HepG2 (cell line): Measurements from ENCODE around the gene CDS1. TPM values are rescaled to one million over a fixed set of nuclear protein-coding genes. Genes with fewer than 3 reads are reported as not detected.

Experiments used
- ATAC-seq: fragments of 200-7000 bp; cut with Tn5 transposase; 3 replicates; pipeline ENCODE4 v1.9.1; 2020; ENCODE audit warnings: mild to moderate bottlenecking, moderate library complexity
- BruUV-seq: library from RNA; stranded (reverse); fragments of 400-500 nt; replicated peaks from 2 replicates; lab custom pipeline; 2021; lab: Mats Ljungman, UMichigan
- CTCF ChIA-PET: fragments of 300-600 bp; formaldehyde crosslinking; extraction: SDS; loops from one replicate; lab custom pipeline; 2021; ENCODE audit warnings: low total read pairs, inconsistent platforms, low intra/inter-chr PET ratio; lab: Yijun Ruan, JAX
- POLR2A ChIA-PET: fragments of 350-600 bp; sonication (Branson Sonifier 250); formaldehyde crosslinking; loops from one replicate; lab custom pipeline; 2020; ENCODE audit warnings: antibody characterized with exemption, inconsistent platforms; lab: Yijun Ruan, JAX
- DNase-seq: peaks from one replicate; pipeline ENCODE4 v3.0.0-alpha.2; 2015; ENCODE audit warnings: low spot score
- FAIRE-seq: peaks from 3 replicates; lab custom pipeline; 2011; peaks lifted over from hg19 to GRCh38; lab: Jason Lieb, UNC
- H2AFZ ChIP-seq: one replicate; pipeline ENCODE4 v1.6.1; 2011; ENCODE audit warnings: low read length, inconsistent platforms
- H3K27ac ChIP-seq: fragments of 300-600 bp; 3 replicates; pipeline ENCODE4 v1.8.0; 2011; ENCODE audit warnings: mixed run types, mild to moderate bottlenecking, mixed read lengths, low read length, inconsistent platforms; ENCODE audit not compliant: insufficient read depth; ENCODE audit errors: extremely low read length
- H3K27me3 ChIP-seq, 2 experiments: fragments of 200-600 bp in 1 of 2; 2 replicates in 1 of 2; 3 replicates in 1 of 2; pipeline versions ENCODE4 v1.6.0 to v1.8.0; 2011; ENCODE audit warnings: low read length in 2 of 2, mild to moderate bottlenecking in 2 of 2, moderate library complexity in 2 of 2, inconsistent platforms in 1 of 2; ENCODE audit not compliant: insufficient read depth in 2 of 2, control insufficient read depth in 1 of 2
- H3K36me3 ChIP-seq, 2 experiments: fragments of 200-600 bp in 1 of 2; replicated peaks in 1 of 2; 2 replicates in 1 of 2; 3 replicates in 1 of 2; pipeline versions ENCODE4 v1.5.1 to v1.8.0; 2011; ENCODE audit warnings: low read length in 2 of 2, inconsistent platforms in 1 of 2; ENCODE audit not compliant: insufficient read depth in 2 of 2, control insufficient read depth in 1 of 2
- H3K4me1 ChIP-seq: 2 replicates; pipeline ENCODE4 v1.5.1; 2012; ENCODE audit warnings: low read length, inconsistent platforms; ENCODE audit not compliant: insufficient read depth
- H3K4me2 ChIP-seq: 2 replicates; pipeline ENCODE4 v1.6.0; 2011; ENCODE audit warnings: low read depth, low read length, inconsistent platforms
- H3K4me3 ChIP-seq, 3 experiments: fragments of 200-600 bp in 1 of 3; sonication (generic), shearing (Covaris generic) in 1 of 3; replicated peaks in 1 of 3; 2 replicates each; pipeline ENCODE4 v1.5.1; 2011 to 2016; ENCODE audit warnings: low read length in 3 of 3, inconsistent platforms in 2 of 3, low read depth in 2 of 3, mild to moderate bottlenecking in 2 of 3, control low read depth in 1 of 3, mixed read lengths in 1 of 3; ENCODE audit not compliant: insufficient read depth in 1 of 3
- H3K79me2 ChIP-seq: one replicate; pipeline ENCODE4 v1.6.1; 2011; ENCODE audit warnings: low read length, inconsistent platforms; ENCODE audit not compliant: insufficient read depth
- H3K9ac ChIP-seq: 2 replicates; pipeline ENCODE4 v1.6.0; 2011; ENCODE audit warnings: mild to moderate bottlenecking, low read depth, low read length, inconsistent platforms; ENCODE audit not compliant: insufficient read depth
- H3K9me3 ChIP-seq: 2 replicates; pipeline ENCODE4 v1.5.1; 2012; ENCODE audit warnings: mild to moderate bottlenecking, low read length
- H4K20me1 ChIP-seq: 2 replicates; pipeline ENCODE4 v1.6.0; 2011; ENCODE audit warnings: inconsistent platforms, mild to moderate bottlenecking, low read length, moderate library complexity; ENCODE audit not compliant: insufficient read depth
- CBX1 ChIP-seq: IDR thresholded peaks from one replicate; pipeline ENCODE4 v1.6.1; 2016; ENCODE audit warnings: antibody characterized with exemption, low read depth
- CREB1 ChIP-seq, 2 experiments: fragments of 450-650 bp in 1 of 2; IDR thresholded peaks; 2 replicates each; pipeline ENCODE4 v1.6.1; 2016 to 2017; ENCODE audit warnings: control low read depth in 1 of 2, mild to moderate bottlenecking in 1 of 2, missing compliant biosample characterization in 1 of 2, missing genetic modification characterization in 1 of 2
- DMTF1 ChIP-seq: sonication (generic); formaldehyde crosslinking; IDR thresholded peaks from 2 replicates; pipeline ENCODE4 v1.4.0; 2020; ENCODE audit warnings: mild to moderate bottlenecking, missing genetic modification reagents
- POGZ ChIP-seq: sonication (generic); formaldehyde crosslinking; IDR thresholded peaks from 2 replicates; pipeline ENCODE4 v1.4.0; 2020; ENCODE audit warnings: mild to moderate bottlenecking, missing genetic modification reagents
- RNF2 ChIP-seq: fragments of 450-650 bp; conservative IDR thresholded peaks from 2 replicates; pipeline ENCODE4 v1.6.1; 2016; ENCODE audit warnings: low read depth
- TRIM24 ChIP-seq: sonication (generic); formaldehyde crosslinking; IDR thresholded peaks from 2 replicates; pipeline ENCODE4 v1.8.0; 2022; ENCODE audit warnings: mild to moderate bottlenecking, missing genetic modification reagents
- ZNF3 ChIP-seq: IDR thresholded peaks from 2 replicates; pipeline ENCODE4 v1.7.0; 2017; ENCODE audit warnings: inconsistent platforms
- ZNF383 ChIP-seq: sonication (generic); formaldehyde crosslinking; IDR thresholded peaks from 2 replicates; pipeline ENCODE4 v1.4.0; 2020; ENCODE audit warnings: missing genetic modification reagents, mild to moderate bottlenecking, borderline replicate concordance
- ZNF724P ChIP-seq: sonication (generic); formaldehyde crosslinking; IDR thresholded peaks from 2 replicates; pipeline ENCODE4 v1.8.0; 2022; ENCODE audit warnings: missing genetic modification reagents, borderline replicate concordance
- in situ Hi-C: cut with HindIII; loops from 2 replicates; pipeline ENCODE4 v1.10.0; 2017; ENCODE audit warnings: low pct_unique_long_range_greater_than_20kb; ENCODE audit not compliant: extremely low pct_ligation_motif_present
- intact Hi-C: fragments of 100-400 bp; cut with micrococcal nuclease; formaldehyde crosslinking; loops from one replicate; pipeline ENCODE4 v1.10.0; 2022; ENCODE audit not compliant: unreplicated experiment
- polyA plus RNA-seq, 8 experiments: library from polyadenylated mRNA; depleted of rRNA in 3 of 8; stranded (reverse) in 7 of 8; unstranded in 1 of 8; fragments of >200 nt; fragmentation: Illumina TruSeq in 4 of 8; extraction: Trizol in 4 of 8; gene quantifications; 2 replicates each; pipeline versions ENCODE4 v1.2.1 to v1.2.3, GENCODE V29; 2011 to 2016; ENCODE audit warnings: low read depth in 4 of 8, missing spikeins in 1 of 8, mixed read lengths in 1 of 8; ENCODE audit not compliant: insufficient read depth in 1 of 8
- total RNA-seq, 5 experiments: library from RNA; depleted of rRNA; stranded (reverse); fragments of >200 nt; fragmentation: Illumina TruSeq; extraction: Trizol; gene quantifications; 2 replicates each; pipeline ENCODE4 v1.2.3, GENCODE V29; 2016; ENCODE audit warnings: low read depth in 1 of 5
- TF ChIP-seq, protein P1 (sequence below): sonication (generic); formaldehyde crosslinking; IDR thresholded peaks from 2 replicates; pipeline ENCODE4 v1.5.0; 2020; ENCODE audit warnings: missing genetic modification reagents
- TF ChIP-seq, protein P2 (sequence below): sonication (generic); formaldehyde crosslinking; IDR thresholded peaks from 2 replicates; pipeline ENCODE4 v1.5.0; 2020; ENCODE audit warnings: missing genetic modification reagents, mild to moderate bottlenecking, borderline replicate concordance

Gene CDS1
- total and polyA plus RNA-seq, 2 of the 13 experiments (the other 11 are each of a cell fraction or from before 2014, with no cell fraction given): 2.1 to 3.2 TPM

DNA sequence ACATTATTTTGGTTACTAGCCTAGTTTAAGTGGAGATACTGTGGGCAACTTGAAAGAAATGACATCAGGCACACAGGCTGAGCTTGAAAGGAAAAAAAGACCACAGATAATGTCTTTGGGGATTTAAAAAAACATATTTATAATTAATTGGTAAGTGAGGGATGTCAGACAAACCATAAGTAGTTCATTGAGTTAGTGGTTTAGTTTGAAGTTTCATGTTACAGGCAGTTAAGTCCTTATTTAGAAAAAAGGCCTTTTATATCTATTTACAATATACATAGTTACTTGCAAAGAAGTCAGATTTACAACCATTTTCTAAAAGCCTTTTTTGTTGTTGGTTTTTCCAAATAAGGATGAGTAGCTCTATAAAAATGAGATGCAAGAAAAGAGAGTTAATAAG lies 89.2 kb downstream of the CDS1 start:
- no peak for ATAC-seq
- CTCF ChIA-PET: no interaction called here

More for the DNA sequence above, 89.2 kb downstream of the CDS1 start:
- TF ChIP-seq CBX1 (no peak), TRIM24 (CRISPR knock-in tag) (no peak), ZNF724P (CRISPR knock-in tag) (no peak), ZNF383 (CRISPR knock-in tag) (no peak), POGZ (CRISPR knock-in tag) (no peak), DMTF1 (CRISPR knock-in tag) (no peak), CREB1 (IDR thresholded peaks at IDR 0.05) (no peak), CREB1 (CRISPR knock-in tag; IDR thresholded peaks at IDR 0.05) (no peak), ZNF3 (no peak), RNF2 (no peak)
- TF ChIP-seq, protein P1, sequence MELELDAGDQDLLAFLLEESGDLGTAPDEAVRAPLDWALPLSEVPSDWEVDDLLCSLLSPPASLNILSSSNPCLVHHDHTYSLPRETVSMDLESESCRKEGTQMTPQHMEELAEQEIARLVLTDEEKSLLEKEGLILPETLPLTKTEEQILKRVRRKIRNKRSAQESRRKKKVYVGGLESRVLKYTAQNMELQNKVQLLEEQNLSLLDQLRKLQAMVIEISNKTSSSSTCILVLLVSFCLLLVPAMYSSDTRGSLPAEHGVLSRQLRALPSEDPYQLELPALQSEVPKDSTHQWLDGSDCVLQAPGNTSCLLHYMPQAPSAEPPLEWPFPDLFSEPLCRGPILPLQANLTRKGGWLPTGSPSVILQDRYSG (CRISPR knock-in tag): no peak
- TF ChIP-seq, protein P2, sequence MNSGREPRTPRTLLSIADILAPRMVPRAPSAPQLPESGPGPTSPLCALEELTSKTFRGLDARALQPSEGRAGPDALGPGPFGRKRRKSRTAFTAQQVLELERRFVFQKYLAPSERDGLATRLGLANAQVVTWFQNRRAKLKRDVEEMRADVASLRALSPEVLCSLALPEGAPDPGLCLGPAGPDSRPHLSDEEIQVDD (CRISPR knock-in tag): no peak
- TF ChIP-seq, all 625 proteins: peak for 0
- H3K27ac ChIP-seq: no peak overlapping the region
- H3K4me2 ChIP-seq: no peak overlapping the region
- FAIRE-seq: no peak
- H3K27me3 ChIP-seq: no peaks in the 10 kb centered on the region
- no peaks in the 10 kb centered on the region for H3K79me2 ChIP-seq
- no peaks in the 10 kb centered on the region for H3K9me3 ChIP-seq
- no peak overlapping the region for H2AFZ ChIP-seq
- in situ Hi-C loops (no loop called here), intact Hi-C loops (no loop called here)
- no TSS peak for BruUV-seq
- H3K36me3 ChIP-seq: peaks cover 3 to 25% of the 10 kb centered on the region in 2 experiments
- no peak for DNase-seq
- H3K4me3 ChIP-seq: no peak overlapping the region
- POLR2A ChIA-PET: no interaction called here
- no peaks in the 10 kb centered on the region for H3K4me1 ChIP-seq
- H3K9ac ChIP-seq: no peak overlapping the region
- no peaks in the 10 kb centered on the region for H4K20me1 ChIP-seq
